ELR (cell line): ENCODE data around the gene ACOXL.

Source experiments
- DNase-seq: peaks from one replicate; pipeline ENCODE4 v3.0.0-alpha.2; 2015; ENCODE audit warnings: low read depth

The ACOXL gene

DNA sequence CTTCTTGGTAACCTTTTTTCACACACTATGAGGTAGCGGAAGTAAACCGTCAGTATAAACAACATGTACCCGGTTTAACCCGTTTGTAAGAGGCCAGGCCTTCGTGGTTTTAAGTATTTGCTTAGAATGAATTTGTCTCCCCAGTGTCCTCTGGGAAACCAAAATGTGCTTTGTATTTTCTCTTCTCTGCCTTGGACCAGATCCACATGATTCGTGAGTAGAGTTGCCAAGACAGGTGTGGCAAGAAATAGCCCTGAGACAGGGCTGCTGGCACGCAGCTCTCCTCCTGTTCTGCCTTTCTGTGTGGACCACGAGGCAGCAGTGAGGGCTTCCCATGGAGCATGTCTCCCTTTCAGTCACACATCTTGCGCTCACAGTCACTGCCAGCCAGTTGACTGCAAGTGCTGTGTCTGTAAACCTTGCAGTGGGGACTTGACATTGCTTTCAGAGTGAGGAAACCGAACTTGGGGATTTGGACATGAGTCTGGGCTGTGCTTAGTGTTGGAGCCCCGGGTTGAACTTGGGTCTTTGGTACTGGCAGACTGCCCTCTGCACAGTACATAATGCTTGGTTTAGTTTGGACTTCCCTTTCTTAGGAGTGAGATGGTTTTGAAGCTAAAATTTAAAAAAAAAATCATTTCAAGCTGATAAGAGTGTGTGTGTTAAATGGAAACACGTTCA, 407.4 kb downstream of the ACOXL start:
- DNase-seq = no peak

DNA sequence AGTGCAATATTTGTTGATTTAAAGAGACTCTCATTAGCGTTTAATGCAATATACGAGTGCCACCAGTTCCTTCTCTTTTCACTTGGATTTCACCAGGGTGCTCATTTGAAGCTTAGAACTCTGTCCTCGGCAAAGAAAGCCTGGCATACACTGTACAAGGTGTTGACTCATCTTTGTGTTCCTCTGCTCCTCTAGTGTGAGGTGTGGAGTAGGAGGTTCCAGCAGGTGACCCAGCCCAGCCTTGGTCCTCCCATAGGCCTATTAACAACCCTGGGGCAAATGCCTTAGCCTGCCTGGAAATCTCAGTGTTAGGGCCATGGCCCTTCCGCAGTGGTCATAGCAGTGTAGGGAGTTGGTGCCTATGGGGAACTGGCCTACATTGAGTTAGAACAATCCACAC, 408.4 kb downstream of the ACOXL start:
- no peak for DNase-seq

DNA sequence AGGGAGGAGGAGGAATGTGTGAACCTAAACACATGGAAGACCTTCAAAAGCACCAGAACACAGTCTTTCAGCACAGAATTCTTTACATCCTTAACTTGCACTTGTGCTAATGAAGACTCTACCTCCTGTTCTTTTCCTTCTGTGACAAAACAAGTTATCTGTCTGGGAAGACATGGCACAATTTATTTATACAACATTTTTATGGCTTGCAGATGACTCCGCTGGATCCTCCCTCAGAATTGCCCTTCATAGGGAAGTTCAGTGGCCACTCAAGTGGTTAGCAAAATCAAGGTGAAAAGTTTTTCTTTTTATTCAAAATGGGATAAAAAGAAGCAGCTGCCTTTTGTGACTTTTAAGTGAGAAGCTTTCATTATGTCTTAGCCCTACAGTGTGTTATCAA, 409.7 kb downstream of the ACOXL start:
- no peak for DNase-seq

DNA sequence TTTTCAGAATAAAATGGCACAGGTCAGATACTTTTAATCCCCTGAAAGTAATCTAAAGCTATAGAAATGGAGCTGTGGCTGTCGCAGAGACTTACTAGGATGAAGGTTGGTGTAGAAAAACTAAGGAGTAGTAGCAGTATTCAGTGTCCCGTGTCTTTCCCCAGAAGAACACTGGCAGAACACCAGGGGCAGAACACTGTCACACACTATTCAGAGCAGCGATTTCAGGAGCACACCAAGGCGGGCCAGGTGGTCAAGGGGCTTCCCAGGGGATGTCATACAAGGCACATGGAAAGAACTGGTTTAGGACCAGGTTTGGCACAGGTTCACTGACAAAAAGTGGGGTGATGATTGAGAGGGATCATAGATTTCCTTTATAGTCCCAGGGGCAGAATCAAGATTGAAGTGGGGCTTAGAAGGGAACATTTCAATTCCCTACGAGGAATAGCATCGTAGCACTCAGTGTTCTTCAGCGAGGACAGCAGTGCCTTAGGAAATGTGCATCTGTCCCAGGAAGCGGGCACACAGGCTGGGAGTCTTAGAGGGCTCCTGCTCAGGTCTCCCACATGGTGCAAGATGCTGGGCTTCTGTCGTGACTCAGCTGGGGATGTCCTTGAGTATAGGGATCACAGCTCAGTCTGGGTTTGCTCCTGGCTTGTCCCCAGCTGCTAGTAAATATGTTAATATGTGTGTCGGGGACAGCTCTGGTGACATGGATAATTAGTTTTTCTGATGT, 410.9 kb downstream of the ACOXL start:
- DNase-seq = no peak

DNA sequence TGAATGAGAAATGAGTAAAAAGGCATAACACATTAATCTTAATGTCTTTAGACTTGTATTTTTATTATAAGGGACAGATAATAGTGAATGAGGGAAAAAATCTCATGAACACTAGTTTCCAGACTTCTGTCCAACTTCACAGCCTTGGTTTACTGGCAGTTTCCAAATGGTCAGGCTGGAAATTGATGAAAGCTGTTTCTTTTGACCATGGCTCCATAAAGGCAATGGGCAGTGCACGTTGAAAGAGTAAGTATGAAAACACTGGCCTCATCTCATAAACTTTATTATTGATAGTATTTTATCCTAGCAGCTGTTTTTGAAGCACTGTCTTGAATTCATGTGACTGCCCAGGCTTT, 411.4 kb downstream of the ACOXL start:
- DNase-seq = no peak

DNA sequence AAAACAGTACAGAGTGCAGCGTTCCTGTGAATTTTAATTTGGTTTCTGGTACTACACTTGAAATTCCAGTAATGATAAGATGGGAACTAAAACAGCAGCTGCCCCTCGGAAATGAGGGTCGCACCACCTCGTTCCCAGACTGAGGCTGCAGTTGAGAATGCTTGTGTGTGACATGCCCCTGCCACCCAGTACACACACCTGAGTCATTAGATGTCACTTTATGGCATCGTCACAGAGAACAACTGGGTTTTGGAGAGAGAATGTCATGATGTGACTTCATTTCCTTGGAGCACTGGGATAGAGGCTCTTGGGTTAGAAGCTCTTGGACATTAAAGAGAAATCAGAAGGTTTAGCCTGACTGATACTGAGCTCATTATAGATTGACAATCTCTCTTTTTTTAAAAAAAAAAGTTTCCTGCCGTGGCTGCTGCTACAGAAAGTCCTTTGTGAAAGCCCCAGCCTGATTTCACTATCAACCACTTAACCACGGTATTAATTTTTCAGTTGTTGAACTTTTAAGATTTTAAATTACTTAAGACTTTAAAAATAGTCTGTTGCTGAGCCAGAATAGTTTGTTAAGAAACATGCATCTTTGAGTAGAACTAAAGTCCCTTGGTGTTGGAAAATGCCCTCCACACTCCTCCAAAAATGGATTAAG, 412.9 kb downstream of the ACOXL start:
- DNase-seq = no peak

DNA sequence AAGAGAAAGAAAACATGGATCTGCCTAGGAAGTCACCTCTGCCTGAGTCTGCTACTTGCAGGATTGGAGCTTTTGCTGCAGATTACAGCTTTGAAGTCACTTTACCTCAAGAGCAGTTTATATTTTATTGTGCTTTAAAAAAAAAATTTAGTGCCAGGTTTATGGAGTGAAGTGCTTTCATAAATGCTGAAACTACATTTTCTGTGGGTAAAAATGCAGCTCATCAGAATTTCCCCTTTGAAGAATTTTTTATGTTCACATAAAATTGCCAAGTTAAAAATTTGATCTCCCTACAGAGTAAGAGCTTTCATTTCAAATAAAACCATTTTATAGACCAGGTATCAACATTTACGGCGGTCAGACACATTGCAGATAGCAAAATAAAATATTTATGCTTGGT, 413.6 kb downstream of the ACOXL start:
- no peak for DNase-seq

DNA sequence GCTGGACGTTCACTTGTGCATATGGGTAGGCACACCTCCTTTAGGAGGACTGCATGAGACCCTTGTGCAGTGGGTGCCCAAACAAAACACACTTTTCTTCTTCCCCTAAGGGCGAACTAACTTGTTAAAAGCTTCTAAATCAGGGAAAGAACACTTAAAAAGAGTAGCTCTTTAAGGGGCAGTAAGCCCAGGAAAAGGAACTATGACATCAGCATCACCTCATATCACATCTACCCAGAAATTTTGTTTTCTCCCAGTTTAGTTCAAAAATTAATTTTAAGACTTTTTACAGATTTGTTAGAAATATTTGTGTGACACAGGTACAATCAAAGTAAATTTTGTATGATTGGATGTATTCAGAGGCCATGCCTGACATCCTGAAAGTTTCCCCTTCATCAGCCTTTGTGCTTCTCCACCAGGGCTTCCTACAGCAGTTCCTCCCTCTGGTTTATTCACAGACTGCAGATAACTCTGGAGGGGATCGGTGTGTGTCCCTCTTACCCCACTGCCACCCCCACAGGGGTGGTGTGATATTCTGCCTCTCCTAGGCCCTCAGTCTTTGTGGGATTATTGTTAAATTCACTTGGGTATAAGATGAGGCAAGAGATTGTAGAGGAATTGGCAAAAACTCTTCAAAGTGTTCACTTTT, 416.0 kb downstream of the ACOXL start:
- DNase-seq = no peak

DNA sequence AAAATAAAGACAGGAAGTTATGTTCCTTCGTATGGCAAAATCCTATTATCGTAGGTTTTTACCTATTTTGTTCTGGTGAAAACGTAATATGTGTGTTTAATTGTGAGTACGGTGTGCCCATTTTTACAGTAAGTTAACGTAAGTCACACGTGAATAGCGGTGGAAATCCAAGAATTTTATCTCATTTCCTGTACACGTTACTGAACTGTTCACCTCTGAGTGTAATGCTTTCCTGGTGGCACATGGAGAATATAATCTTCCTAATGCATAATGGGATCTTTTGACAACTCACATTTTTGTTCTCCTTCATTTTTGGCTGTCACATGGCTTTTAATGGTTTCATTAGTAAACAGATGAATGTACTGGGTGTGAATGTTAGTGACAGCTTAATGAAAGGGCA, 416.6 kb downstream of the ACOXL start:
- no peak for DNase-seq

DNA sequence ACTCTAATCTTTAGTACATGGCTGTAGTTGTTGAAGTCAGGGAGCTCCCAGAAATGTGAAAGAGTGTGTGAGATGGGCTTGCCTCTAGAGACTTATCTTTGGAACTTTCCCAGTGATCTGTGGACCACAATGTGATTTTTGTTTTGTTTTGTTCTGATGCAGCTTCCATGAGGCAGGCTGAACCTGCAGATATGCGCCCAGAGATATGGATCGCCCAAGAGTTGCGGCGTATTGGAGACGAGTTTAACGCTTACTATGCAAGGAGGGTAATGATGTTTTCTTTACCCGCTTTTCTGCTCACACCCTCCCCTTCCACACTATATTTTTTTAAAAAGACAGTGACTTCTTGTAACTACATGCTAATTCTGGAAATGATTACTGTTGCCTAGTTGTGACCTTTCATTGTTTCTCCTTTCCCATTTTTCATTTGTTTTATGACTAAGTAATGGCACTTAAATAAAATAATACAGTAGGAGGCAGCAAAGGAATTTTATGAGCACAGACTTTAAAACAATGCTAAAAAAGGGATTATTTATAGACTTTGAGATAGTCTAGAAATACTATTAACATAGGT, 417.6 kb downstream of the ACOXL start:
- DNase-seq = no peak

DNA sequence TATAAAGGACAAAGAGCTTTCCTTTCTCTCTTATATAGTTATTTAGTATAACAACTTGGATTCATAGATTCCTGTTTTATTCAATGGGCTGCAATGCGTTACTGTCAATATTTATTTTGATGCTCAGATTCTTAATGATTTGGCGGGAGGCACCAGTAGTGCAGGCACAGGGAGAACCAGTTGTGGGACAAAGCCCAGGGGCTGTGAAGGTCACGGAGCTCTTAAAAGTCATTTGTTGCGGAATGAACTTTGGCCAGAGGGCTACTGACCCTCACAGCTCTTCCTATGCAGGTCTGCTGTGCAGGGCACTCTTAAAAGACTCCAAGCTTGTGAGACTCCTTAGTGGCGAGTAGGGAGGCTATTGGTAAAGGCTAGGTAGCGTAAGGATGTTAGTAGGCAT, 422.4 kb downstream of the ACOXL start:
- no peak for DNase-seq

DNA sequence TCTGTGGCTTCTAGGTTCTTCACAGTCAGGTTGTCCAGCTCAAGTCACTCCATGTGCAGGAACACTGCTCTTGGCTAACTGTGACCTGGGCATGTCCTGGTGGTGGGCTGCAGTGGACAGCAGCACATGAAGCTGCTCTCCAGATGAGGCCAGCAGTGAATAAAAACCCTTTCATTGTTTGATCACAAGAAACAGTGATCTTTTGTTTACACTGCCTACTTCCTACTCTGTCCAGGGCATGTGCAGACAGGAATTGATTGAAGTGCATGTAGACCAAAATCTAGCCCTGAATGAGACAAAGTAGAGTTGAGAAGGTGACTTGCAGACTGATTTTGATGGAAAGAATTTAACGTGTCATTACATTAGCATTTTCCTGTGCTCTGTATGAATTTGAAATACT, 423.2 kb downstream of the ACOXL start:
- no peak for DNase-seq

DNA sequence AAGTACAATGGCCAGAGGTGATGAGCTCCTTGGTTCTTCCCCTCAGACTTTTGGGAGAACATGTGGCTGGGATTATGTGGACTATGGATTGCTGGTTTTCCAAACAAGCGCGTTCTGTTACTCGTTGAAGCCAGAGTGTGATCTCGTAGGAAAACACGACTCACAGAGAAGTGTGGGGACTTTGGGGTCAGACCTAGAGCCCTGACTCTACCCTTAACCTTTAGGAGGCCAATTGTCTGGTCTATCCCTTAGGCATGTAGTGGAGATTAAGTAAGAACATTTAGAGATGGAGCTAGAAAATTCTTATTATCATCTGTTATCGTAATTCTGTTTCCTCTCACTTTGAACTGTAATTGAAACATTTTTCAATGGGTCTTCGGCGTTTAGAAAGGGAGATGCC, 424.2 kb downstream of the ACOXL start:
- no peak for DNase-seq

DNA sequence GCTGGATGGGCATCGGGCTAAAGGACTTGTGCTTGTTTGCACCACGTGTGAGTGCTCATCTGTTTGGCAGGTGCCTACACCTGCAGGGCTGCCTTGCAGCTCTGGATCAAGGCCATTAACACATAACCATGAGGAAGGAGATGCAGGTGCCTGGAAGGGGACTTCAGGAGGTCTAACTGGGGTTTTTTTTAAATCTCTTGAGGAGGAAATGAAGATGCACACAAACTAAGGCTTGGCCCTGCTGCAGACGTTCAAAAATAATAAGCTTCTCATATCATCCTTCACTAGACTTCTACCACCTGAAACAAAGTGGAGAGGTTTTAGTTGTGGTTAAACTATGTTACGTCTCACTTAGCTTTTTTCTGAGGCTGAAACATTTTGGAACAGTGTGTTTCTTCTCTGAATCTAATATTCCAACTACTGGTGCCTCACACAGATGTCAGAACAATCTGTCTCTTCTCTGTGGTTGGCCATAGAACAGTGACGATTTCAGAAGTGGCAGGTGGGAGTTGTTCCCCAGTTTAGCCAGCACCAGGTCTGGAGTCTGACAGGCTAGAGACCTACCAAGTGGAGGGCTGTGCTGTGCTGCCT, 424.8 kb downstream of the ACOXL start:
- DNase-seq = no peak

DNA sequence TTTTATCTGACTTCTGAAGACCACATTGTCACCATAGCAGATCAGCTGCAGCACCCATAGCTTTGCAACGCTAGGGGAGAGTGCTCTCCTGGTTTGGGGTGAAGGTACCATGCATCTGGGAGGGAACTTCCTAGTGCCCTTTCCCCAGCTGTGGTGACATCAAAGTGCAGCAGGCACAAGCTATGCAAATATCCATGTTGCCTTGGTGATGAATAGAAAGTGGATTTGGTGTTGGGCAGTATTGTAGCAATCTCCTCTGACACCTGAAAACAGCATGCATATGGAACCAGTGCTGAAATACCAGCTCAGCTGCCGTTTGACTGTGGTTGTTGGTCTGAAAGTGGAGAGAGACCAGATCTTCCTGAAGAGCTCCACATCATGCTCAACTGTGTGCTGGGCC, 425.4 kb downstream of the ACOXL start:
- DNase-seq = no peak

DNA sequence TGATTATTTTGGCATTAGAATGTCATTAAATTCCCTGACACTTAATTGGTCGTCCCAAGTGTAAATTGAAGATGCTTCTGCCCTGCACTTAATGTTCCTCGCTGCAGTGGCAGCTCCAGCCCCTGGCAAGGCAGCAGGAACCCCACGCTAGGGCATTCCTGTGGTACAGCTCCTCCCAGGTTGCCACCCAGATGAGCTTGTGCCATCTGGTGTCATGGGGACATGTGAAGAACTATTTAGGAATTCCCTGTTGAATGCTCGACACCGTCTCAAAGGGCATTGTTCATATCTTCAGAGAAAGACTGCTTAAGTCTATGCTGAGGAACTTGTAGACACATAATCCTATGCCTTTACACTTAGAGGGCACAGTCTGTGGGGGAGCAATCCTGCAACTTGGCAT, 427.3 kb downstream of the ACOXL start:
- no peak for DNase-seq

DNA sequence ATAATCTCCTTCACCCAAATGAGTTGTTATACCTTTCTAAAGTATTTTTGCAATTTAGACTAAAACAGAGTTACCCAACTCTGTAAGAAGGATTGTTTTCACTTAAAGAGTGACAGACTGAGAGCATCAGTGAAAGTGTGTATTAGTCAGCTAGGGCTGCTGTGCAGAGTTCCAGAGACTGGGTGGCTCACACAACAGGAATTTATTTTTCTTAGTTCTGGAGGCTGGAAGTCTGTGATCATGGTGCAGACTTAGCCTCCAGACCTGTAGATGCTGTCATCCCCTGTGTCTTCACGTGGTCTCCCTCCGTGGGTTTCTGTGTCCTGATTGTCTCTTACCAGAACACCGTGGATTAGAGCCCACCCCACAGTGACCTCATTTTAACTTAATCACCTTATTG, 428.4 kb downstream of the ACOXL start:
- peak; percentile 92 for DNase-seq

DNA sequence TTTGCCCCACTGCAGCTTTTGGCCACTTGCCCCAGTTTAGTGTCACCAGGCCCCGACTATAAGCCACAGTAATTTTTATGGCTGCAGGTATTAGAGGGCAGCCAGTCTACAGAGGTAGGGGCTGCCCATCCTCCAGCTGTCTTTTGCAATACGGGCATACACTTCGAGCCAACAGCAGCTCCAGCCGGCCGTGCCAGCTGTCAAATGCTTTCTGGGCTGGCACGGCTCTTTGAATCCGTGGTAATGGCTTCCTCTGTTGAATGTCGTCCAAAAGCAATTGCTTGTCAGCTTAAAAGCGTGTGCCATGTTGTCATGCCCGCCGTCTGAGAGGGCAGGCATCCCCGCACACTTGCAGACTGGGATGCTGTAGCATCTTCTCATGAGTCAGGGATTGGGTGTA, 429.6 kb downstream of the ACOXL start:
- no peak for DNase-seq

DNA sequence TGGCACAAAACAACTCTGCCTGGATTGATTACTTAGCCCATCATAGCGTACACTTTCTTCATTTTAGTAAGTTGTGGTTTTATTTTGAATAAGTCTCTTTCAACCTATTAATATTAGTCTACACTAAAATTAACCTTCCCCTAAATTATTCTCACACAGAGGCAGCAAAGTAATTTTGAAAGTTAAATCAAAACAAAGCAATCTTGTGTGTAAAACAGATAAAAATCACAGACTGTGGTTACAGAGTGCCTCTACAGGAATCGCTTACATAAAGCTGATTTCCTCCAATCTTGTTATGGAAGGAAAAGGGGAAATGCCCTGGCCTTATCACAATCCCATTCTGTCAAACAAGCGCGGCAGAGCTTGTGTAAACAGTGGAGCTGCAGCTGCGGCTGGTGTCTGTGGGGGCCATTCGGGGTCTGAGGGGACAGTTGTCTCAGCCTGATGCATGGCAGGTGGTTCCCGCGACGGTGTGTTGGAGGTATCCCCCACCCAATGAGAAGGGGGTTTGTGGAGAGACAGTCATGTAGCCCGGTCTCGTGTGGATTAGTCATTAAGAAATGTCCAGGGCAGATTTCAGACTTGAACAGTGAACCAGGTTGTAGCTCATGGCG, 430.5 kb downstream of the ACOXL start:
- no peak for DNase-seq

DNA sequence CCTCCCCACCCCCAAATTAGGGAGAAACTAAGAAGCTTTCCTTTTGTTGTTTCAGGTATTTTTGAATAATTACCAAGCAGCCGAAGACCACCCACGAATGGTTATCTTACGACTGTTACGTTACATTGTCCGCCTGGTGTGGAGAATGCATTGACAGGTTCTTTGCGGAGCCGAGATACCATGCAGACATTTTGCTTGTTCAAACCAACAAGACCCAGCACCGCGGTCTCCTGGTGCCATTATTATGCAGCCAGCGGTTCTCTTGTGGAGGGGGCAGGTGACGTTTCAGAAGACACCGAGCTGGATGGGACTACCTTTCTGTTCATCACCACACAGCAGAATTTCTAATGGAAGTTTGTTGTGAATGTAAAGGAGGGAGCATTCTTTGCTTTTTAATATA, 431.7 kb downstream of the ACOXL start:
- no peak for DNase-seq

DNA sequence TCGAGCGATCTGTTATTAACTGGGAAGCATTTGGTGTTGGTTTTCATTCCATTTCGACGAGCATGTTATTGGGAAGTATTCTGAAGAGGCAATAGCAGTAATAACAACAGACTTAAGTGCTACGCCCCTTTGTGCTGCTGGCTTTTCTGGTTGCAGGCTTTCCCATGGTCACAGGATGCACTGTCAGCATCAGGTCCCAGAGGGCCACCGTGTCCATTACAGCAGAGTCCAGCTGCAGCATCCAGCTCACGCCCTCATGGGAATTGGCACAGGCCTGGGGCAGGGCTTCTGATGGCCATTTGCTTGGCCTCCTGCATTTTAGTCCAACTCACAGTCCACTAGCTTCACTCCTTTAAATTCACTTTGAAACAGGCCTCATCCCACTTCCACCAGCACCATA, 432.7 kb downstream of the ACOXL start:
- DNase-seq = no peak

DNA sequence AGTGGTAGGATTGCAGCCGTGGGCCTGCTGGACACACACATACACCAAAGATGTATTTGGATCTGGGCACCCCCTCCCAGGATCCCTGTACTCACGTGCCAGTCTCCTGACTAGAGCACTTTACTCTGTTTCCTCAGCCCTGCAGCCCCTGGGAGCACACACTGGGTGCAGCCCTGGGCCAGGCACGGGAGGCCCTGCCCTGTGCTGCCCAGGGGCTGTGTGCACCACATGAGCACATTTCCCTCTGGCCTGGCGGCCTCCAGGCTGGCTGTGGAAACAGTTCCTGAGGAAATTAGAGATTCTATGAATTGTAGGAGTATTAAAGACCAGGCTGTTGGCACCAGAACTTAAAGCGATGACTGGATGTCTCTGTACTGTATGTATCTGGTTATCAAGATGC, 433.7 kb downstream of the ACOXL start:
- no peak for DNase-seq
